K562 (cell line): Measurements from ENCODE around the gene CHAC1. TPM values are rescaled to one million over a fixed set of nuclear protein-coding genes. Genes with fewer than 3 reads are reported as not detected.

Experiments used
- ADNP ChIP-seq: fragments of 200-800 bp; sonication (Bioruptor generic); IDR thresholded peaks from 2 replicates; pipeline ENCODE4 v1.6.1; 2016; ENCODE audit warnings: missing genetic modification characterization, missing compliant biosample characterization
- CHD4 ChIP-seq: fragments of 200-600 bp; sonication (generic); IDR thresholded peaks from 3 replicates; pipeline ENCODE4 v1.6.1; 2012; ENCODE audit warnings: low read depth, mild to moderate bottlenecking, mixed read lengths, low read length, inconsistent platforms; ENCODE audit not compliant: insufficient read depth, insufficient replicate concordance, poor library complexity, severe bottlenecking
- CTCFL ChIP-seq: IDR thresholded peaks from 2 replicates; pipeline ENCODE4 v1.6.1; 2011; ENCODE audit warnings: borderline replicate concordance, low read depth, mild to moderate bottlenecking, moderate library complexity, low read length; ENCODE audit not compliant: insufficient read depth, poor library complexity, severe bottlenecking
- DDX20 ChIP-seq: fragments of 450-650 bp; IDR thresholded peaks from 2 replicates; pipeline ENCODE4 v1.6.1; 2016; ENCODE audit warnings: missing genetic modification characterization, low read depth, mild to moderate bottlenecking, missing compliant biosample characterization, moderate library complexity
- FOXK2 ChIP-seq, 2 experiments: fragments of 450-650 bp; IDR thresholded peaks in 1 of 2; conservative IDR thresholded peaks in 1 of 2; 2 replicates each; pipeline ENCODE4 v1.6.1; 2016; ENCODE audit warnings: low read depth in 2 of 2, mild to moderate bottlenecking in 1 of 2
- HLTF ChIP-seq: fragments of 450-650 bp; IDR thresholded peaks from 2 replicates; pipeline ENCODE4 v1.6.1; 2016
- HNRNPH1 ChIP-seq: fragments of 200-400 bp; formaldehyde crosslinking; optimal IDR thresholded peaks from 2 replicates; pipeline ENCODE3; 2017; ENCODE audit warnings: low read depth, mild to moderate bottlenecking, low read length, moderate library complexity
- NBN ChIP-seq: fragments of 450-650 bp; IDR thresholded peaks from 2 replicates; pipeline ENCODE4 v1.6.1; 2016; ENCODE audit warnings: low read depth, mild to moderate bottlenecking
- NCOR1 ChIP-seq: fragments of 450-650 bp; IDR thresholded peaks from 2 replicates; pipeline ENCODE4 v1.6.1; 2016; ENCODE audit warnings: mild to moderate bottlenecking, moderate library complexity
- NFIX ChIP-seq: fragments of 250-450 bp; sonication (Bioruptor Pico); IDR thresholded peaks from 2 replicates; pipeline ENCODE4 v1.4.0; 2020; ENCODE audit warnings: low read depth, mild to moderate bottlenecking, moderate library complexity
- POLR2AphosphoS5 ChIP-seq: IDR thresholded peaks from 2 replicates; pipeline ENCODE4 v1.6.1; 2011; ENCODE audit warnings: mild to moderate bottlenecking, low read depth, low read length, moderate library complexity; ENCODE audit not compliant: control insufficient read depth, insufficient read depth
- PRMT5 ChIP-seq: sonication (generic); formaldehyde crosslinking; IDR thresholded peaks from 2 replicates; pipeline ENCODE4 v1.5.0; 2020; ENCODE audit warnings: missing genetic modification reagents
- SREBF2 ChIP-seq: sonication (generic); formaldehyde crosslinking; IDR thresholded peaks from 2 replicates; pipeline ENCODE4 v1.4.0; 2020; ENCODE audit warnings: mild to moderate bottlenecking, missing genetic modification reagents
- STAG1 ChIP-seq: sonication (generic); formaldehyde crosslinking; IDR thresholded peaks from 2 replicates; pipeline ENCODE4 v1.5.0; 2020; ENCODE audit warnings: missing genetic modification reagents, borderline replicate concordance
- XRCC5 ChIP-seq: fragments of 200-400 bp; formaldehyde crosslinking; IDR thresholded peaks from 2 replicates; pipeline ENCODE4 v1.6.1; 2017; ENCODE audit warnings: low read depth, mild to moderate bottlenecking, low read length
- ZFP1 ChIP-seq: fragments of 450-650 bp; formaldehyde crosslinking; IDR thresholded peaks from 2 replicates; pipeline ENCODE4 v1.4.0; 2020; ENCODE audit warnings: mild to moderate bottlenecking, mixed read lengths
- ZHX1 ChIP-seq: fragments of 150-350 bp; conservative IDR thresholded peaks from 2 replicates; pipeline ENCODE4 v1.6.1; 2014; ENCODE audit warnings: low read length
- ZMIZ1 ChIP-seq, 2 experiments: fragments of 150-350 bp in 1 of 2; IDR thresholded peaks; 2 replicates each; pipeline ENCODE4 v1.6.1; 2012 to 2016; ENCODE audit warnings: low read depth in 2 of 2, low read length in 2 of 2, mild to moderate bottlenecking in 1 of 2, moderate library complexity in 1 of 2
- ZNF232 ChIP-seq: sonication (generic); formaldehyde crosslinking; IDR thresholded peaks from 2 replicates; pipeline ENCODE4 v1.8.0; 2022; ENCODE audit warnings: mild to moderate bottlenecking, missing genetic modification reagents
- ZNF239 ChIP-seq: fragments of 250-450 bp; sonication (Bioruptor Pico); IDR thresholded peaks from 2 replicates; pipeline ENCODE4 v1.4.0; 2020; ENCODE audit warnings: mild to moderate bottlenecking
- polyA plus RNA-seq, 8 experiments: library from polyadenylated mRNA; depleted of rRNA in 4 of 8; stranded (reverse) in 5 of 8; unstranded in 3 of 8; fragments of >200 nt; fragmentation: Nextera tagmentation in 2 of 8; fragmentation: Illumina TruSeq in 1 of 8; extraction: Ambion mirVana in 2 of 8; extraction: Trizol in 1 of 8; gene quantifications; 2 replicates each; pipeline versions ENCODE4 v1.2.1 to v1.2.3, GENCODE V29; 2011 to 2014; ENCODE audit warnings: inconsistent platforms in 1 of 8, missing spikeins in 1 of 8
- total RNA-seq, 7 experiments: library from RNA; depleted of rRNA in 6 of 7; stranded (reverse); fragments of >200 nt in 6 of 7; fragmentation: Illumina TruSeq in 2 of 7; extraction: Trizol in 2 of 7; gene quantifications; 2 replicates each; pipeline versions ENCODE4 v1.2.1 to v1.2.3, GENCODE V29; 2011 to 2021; ENCODE audit warnings: low replicate concordance in 1 of 7

The CHAC1 gene
- total and polyA plus RNA-seq, 9 of the 15 experiments (the other 6 are each of a cell fraction or from before 2014, with no cell fraction given): 0.47 to 39.0 (median 7.5) TPM

GRCh38 chr15:40952901-40953712, at the start of gene CHAC1 (continued):
- TF ChIP-seq CTCFL: no peak
- no peak for TF ChIP-seq ZNF239
- no peak for TF ChIP-seq ZFP1 (CRISPR knock-in tag)
- no peak for TF ChIP-seq DDX20 (tag)
- no peak for TF ChIP-seq XRCC5
- no peak for TF ChIP-seq POLR2AphosphoS5
- no peak for TF ChIP-seq ZHX1
- TF ChIP-seq FOXK2 (conservative IDR thresholded peaks at IDR 0.05 in 1 of 2, IDR thresholded peaks at IDR 0.05 in 1 of 2; ENCODE audit: low read depth in 2 of 2): no peak
- TF ChIP-seq NCOR1: no peak
- TF ChIP-seq ZMIZ1 (IDR thresholded peaks at IDR 0.05; ENCODE audit: low read depth in 2 of 2, low read length in 2 of 2): no peak
- TF ChIP-seq CHD4: no peak
- TF ChIP-seq ADNP (tag): no peak
- no peak for TF ChIP-seq HNRNPH1
- no peak for TF ChIP-seq PRMT5 (CRISPR knock-in tag)
- TF ChIP-seq ZNF232 (CRISPR knock-in tag): no peak
- TF ChIP-seq SREBF2 (CRISPR knock-in tag): no peak
- no peak for TF ChIP-seq NBN
- TF ChIP-seq NFIX: no peak
- no peak for TF ChIP-seq STAG1
- no peak for TF ChIP-seq HLTF
